ENCODE results near the gene PLAC8.
"Not testable (repeated sequence)": the region's sequence is repeated elsewhere in the genome, so short reads cannot be mapped to it uniquely, and the experiment has no call there.

PLAC8 gene

DNA sequence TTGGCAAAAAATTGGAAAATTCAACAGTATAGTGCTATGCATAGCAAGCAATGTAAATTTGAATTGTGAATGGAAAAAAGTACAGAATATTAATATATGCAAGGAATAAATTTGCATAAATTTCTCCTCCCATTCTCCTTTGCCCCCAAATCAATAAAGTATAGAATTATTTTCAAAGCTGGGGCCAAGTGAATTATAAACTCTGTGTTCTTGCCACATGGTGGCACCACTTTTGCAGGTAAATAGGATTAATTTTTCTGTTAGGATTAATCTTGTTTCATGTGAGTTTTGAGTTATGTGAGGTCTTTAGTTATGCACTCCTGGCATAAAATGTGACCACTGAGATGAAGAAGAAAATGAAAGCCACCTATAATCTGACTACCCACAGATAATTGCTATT, 59.6 kb downstream of the PLAC8 start:
- Histone ChIP-seq H3K36me3 (replicated peaks; ENCODE audit: insufficient read depth, low read length) (no peaks in the 10 kb centered on the region), H4K20me1 (ENCODE audit: insufficient read depth, low read length) (no peaks in the 10 kb centered on the region), H3K27ac (ENCODE audit: low read length) (no peak overlapping the region), H3K4me3 (ENCODE audit: low read length) (no peak overlapping the region), H3K4me2 (ENCODE audit: low read depth, low read length) (no peak overlapping the region), H3K79me2 (ENCODE audit: low read length) (no peaks in the 10 kb centered on the region), H3K9me3 (replicated peaks; ENCODE audit: insufficient read depth, low read length) (no peaks in the 10 kb centered on the region), H3F3A (ENCODE audit: insufficient read depth, low read length) (no peaks in the 10 kb centered on the region), H2AFZ (ENCODE audit: low read length) (no peak overlapping the region), H3K9ac (ENCODE audit: low read length) (no peak overlapping the region), H3K9me2 (replicated peaks; ENCODE audit: insufficient read depth, low read length) (no peaks in the 10 kb centered on the region), H3K4me1 (ENCODE audit: low read length) (no peaks in the 10 kb centered on the region), H3K27me3 (replicated peaks; ENCODE audit: insufficient read depth, low read length) (no peaks in the 10 kb centered on the region)
- DNase-seq, result peak; percentile 50
- TF ChIP-seq EZH2 (optimal IDR thresholded peaks at IDR 0.05; ENCODE audit: low read depth, low read length), result no peak
- TF ChIP-seq, protein P1, sequence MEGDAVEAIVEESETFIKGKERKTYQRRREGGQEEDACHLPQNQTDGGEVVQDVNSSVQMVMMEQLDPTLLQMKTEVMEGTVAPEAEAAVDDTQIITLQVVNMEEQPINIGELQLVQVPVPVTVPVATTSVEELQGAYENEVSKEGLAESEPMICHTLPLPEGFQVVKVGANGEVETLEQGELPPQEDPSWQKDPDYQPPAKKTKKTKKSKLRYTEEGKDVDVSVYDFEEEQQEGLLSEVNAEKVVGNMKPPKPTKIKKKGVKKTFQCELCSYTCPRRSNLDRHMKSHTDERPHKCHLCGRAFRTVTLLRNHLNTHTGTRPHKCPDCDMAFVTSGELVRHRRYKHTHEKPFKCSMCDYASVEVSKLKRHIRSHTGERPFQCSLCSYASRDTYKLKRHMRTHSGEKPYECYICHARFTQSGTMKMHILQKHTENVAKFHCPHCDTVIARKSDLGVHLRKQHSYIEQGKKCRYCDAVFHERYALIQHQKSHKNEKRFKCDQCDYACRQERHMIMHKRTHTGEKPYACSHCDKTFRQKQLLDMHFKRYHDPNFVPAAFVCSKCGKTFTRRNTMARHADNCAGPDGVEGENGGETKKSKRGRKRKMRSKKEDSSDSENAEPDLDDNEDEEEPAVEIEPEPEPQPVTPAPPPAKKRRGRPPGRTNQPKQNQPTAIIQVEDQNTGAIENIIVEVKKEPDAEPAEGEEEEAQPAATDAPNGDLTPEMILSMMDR (IDR thresholded peaks at IDR 0.05; ENCODE audit: low read length), result peak; percentile 45

DNA sequence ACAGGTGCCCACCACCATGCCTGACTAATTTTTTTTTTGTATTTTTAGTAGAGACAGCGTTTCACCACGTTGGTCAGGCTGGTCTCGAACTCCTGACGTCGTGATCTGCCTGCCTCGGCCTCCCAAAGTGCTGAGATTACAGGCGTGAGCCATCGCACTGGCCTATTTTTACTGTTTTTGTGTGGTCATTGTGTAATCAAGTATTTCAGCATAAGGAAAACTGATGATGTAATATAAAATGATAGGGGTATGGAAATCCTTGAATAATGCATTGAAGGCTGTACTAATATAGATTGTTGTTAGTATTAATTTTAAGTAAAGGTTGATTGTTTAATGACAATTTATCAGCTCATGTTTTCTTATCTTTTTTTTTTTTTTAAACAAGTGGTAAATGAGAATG, 65.7 kb downstream of the PLAC8 start:
- H3K36me3 ChIP-seq (replicated peaks; ENCODE audit: insufficient read depth, low read length); H3K9me3 ChIP-seq (replicated peaks; ENCODE audit: insufficient read depth, low read length); H3K4me2 ChIP-seq (ENCODE audit: low read depth, low read length); H2AFZ ChIP-seq (ENCODE audit: low read length); H3K9me2 ChIP-seq (replicated peaks; ENCODE audit: insufficient read depth, low read length); H3K4me3 ChIP-seq (ENCODE audit: low read length); DNase-seq; H3K9ac ChIP-seq (ENCODE audit: low read length); H3K4me1 ChIP-seq (ENCODE audit: low read length); H3F3A ChIP-seq (ENCODE audit: insufficient read depth, low read length); H4K20me1 ChIP-seq (ENCODE audit: insufficient read depth, low read length); H3K79me2 ChIP-seq (ENCODE audit: low read length); H3K27me3 ChIP-seq (replicated peaks; ENCODE audit: insufficient read depth, low read length); H3K27ac ChIP-seq (ENCODE audit: low read length): not testable (repeated sequence)

DNA sequence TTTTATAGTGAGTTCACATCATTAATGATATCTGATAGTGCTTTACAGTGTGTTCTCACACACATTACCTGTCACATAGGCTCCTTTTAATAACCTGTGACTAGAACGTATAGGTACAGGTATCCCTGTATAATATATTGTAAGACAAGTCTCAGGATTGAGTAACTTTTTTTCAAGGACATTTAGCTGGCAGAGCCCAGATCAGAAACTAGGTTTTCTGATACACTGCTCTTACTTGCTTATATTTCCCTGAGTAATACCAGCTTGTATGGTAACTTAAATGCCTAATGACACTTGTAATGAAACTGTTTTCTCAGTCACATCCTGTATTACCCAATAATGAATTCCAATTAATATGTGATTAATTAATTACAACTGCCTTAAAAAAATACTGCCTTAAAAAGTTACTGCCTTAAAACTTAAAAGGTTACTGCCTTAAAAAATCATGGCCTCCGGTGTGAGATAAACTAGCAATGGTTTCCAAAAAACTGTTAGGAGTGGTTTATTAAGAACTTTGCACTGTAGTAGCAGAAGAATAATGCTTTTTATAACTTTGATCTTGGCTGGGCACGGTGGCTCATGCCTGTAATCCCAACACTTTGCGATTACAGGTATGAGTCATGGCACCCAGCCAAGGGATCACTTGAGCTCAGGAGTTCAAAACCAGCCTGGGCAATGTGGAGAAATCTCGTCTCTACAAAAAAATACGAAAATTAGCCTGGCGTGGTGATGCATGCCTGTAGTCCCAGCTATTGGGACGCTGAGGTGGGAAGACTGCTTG, 67.6 kb downstream of the PLAC8 start:
- Histone ChIP-seq H4K20me1 (ENCODE audit: insufficient read depth, low read length) (no peaks in the 10 kb centered on the region), H3K4me2 (ENCODE audit: low read depth, low read length) (no peak overlapping the region), H2AFZ (ENCODE audit: low read length) (no peak overlapping the region), H3K9me3 (replicated peaks; ENCODE audit: insufficient read depth, low read length) (no peaks in the 10 kb centered on the region), H3K4me3 (ENCODE audit: low read length) (no peak overlapping the region), H3K9ac (ENCODE audit: low read length) (no peak overlapping the region), H3F3A (ENCODE audit: insufficient read depth, low read length) (no peaks in the 10 kb centered on the region), H3K9me2 (replicated peaks; ENCODE audit: insufficient read depth, low read length) (no peaks in the 10 kb centered on the region), H3K79me2 (ENCODE audit: low read length) (peaks cover 18% of the 10 kb centered on the region), H3K27ac (ENCODE audit: low read length) (no peak overlapping the region), H3K4me1 (ENCODE audit: low read length) (no peaks in the 10 kb centered on the region), H3K36me3 (replicated peaks; ENCODE audit: insufficient read depth, low read length) (no peaks in the 10 kb centered on the region), H3K27me3 (replicated peaks; ENCODE audit: insufficient read depth, low read length) (no peaks in the 10 kb centered on the region)
- DNase-seq, result no peak
- TF ChIP-seq EZH2phosphoT487 (IDR thresholded peaks at IDR 0.05; ENCODE audit: low read length) (no peak), EZH2 (optimal IDR thresholded peaks at IDR 0.05; ENCODE audit: low read depth, low read length) (no peak)
- TF ChIP-seq, protein P1 (IDR thresholded peaks at IDR 0.05; ENCODE audit: low read length), result no peak

DNA sequence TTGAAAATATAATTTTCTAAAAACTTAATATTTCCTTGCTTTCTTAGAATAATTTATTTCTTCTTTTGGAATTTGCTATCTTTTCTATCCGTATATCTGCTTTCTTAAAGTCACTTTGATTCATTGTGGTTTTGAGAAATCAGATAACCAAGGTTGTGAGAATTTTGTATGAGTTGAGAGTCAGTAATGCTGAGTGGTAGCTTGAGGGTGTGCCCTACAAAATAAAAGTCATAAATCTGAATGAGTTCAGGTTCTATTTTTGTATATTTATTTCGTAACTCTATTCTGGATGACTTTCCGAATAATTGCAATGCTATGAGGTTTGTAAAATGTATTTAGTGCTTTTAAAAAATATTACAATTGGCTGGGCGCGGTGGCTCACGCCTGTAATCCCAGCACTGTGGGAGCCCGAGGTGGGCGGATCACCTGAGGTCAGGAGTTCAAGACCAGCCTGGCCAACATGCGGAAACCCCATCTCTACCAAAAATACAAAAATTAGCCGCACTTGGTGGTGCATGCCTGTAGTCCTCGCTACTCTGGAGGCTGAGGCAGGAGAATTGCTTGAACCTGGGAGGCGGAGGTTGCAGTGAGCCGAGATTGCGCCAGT, 70.6 kb downstream of the PLAC8 start:
- Histone ChIP-seq H3K4me1 (ENCODE audit: low read length) (no peaks in the 10 kb centered on the region), H3K9me3 (replicated peaks; ENCODE audit: insufficient read depth, low read length) (no peaks in the 10 kb centered on the region), H3K4me2 (ENCODE audit: low read depth, low read length) (no peak overlapping the region), H3K79me2 (ENCODE audit: low read length) (peaks cover 37% of the 10 kb centered on the region), H3K27ac (ENCODE audit: low read length) (no peak overlapping the region), H3K36me3 (replicated peaks; ENCODE audit: insufficient read depth, low read length) (no peaks in the 10 kb centered on the region), H3K27me3 (replicated peaks; ENCODE audit: insufficient read depth, low read length) (no peaks in the 10 kb centered on the region), H2AFZ (ENCODE audit: low read length) (no peak overlapping the region), H3K4me3 (ENCODE audit: low read length) (no peak overlapping the region), H3K9ac (ENCODE audit: low read length) (no peak overlapping the region), H3K9me2 (replicated peaks; ENCODE audit: insufficient read depth, low read length) (no peaks in the 10 kb centered on the region), H4K20me1 (ENCODE audit: insufficient read depth, low read length) (no peaks in the 10 kb centered on the region), H3F3A (ENCODE audit: insufficient read depth, low read length) (no peaks in the 10 kb centered on the region)
- no peak for TF ChIP-seq EZH2phosphoT487 (IDR thresholded peaks at IDR 0.05; ENCODE audit: low read length)
- TF ChIP-seq, protein P1 (IDR thresholded peaks at IDR 0.05; ENCODE audit: low read length), result no peak
- no peak for TF ChIP-seq EZH2 (optimal IDR thresholded peaks at IDR 0.05; ENCODE audit: low read depth, low read length)
- no peak for DNase-seq

DNA sequence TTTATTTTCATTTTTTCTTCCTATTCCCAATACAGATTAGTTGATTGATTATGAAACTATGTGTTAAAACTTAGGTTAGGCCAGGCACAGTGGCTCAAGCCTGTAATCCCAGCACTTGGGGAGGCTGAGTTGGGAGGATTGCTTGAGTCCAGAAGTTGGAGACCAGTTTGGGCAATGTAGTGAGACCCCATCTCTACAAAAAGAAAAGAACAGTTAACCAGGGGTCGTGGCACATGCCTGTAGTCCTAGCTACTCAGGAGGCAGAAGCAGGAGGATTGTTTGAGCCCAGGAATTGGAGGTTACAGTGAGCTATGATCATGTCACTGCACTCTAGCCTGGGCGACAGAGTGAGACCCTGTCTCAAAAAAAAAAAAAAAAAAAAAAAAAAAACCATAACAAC, 71.4 kb downstream of the PLAC8 start:
- H2AFZ ChIP-seq (ENCODE audit: low read length); DNase-seq; H3K36me3 ChIP-seq (replicated peaks; ENCODE audit: insufficient read depth, low read length); H3K9me2 ChIP-seq (replicated peaks; ENCODE audit: insufficient read depth, low read length); H4K20me1 ChIP-seq (ENCODE audit: insufficient read depth, low read length); H3K27me3 ChIP-seq (replicated peaks; ENCODE audit: insufficient read depth, low read length); H3K27ac ChIP-seq (ENCODE audit: low read length); H3K9ac ChIP-seq (ENCODE audit: low read length); H3K9me3 ChIP-seq (replicated peaks; ENCODE audit: insufficient read depth, low read length); H3F3A ChIP-seq (ENCODE audit: insufficient read depth, low read length); H3K4me3 ChIP-seq (ENCODE audit: low read length); H3K4me2 ChIP-seq (ENCODE audit: low read depth, low read length); H3K4me1 ChIP-seq (ENCODE audit: low read length): not testable (repeated sequence)
- H3K79me2 ChIP-seq (ENCODE audit: low read length), result peaks cover 43% of the 10 kb centered on the region
